GM23338 (cell line): ENCODE results near the gene UBXN10.

Source experiments
- CTCF ChIP-seq, 2 experiments: fragments of 200-600 bp in 1 of 2; sonication (generic) in 1 of 2; conservative IDR thresholded peaks; 2 replicates each; pipeline versions ENCODE4 v1.5.1 to v1.6.1; 2016 to 2017; ENCODE audit warnings: antibody characterized with exemption in 2 of 2, low read depth in 2 of 2, mild to moderate bottlenecking in 2 of 2, moderate library complexity in 1 of 2
- EZH2 ChIP-seq: fragments of 200-600 bp; sonication (generic); IDR thresholded peaks from one replicate; pipeline ENCODE4 v1.8.0; 2017; ENCODE audit warnings: antibody characterized with exemption, mild to moderate bottlenecking, low read depth; ENCODE audit not compliant: unreplicated experiment
- EZH2phosphoT487 ChIP-seq: fragments of 200-600 bp; sonication (generic); IDR thresholded peaks from one replicate; pipeline ENCODE4 v1.8.1; 2018; ENCODE audit warnings: antibody characterized with exemption; ENCODE audit not compliant: unreplicated experiment
- JUNB ChIP-seq: IDR thresholded peaks from one replicate; pipeline ENCODE4 v1.6.1; 2016; ENCODE audit warnings: antibody characterized with exemption; ENCODE audit not compliant: unreplicated experiment
- POLR2AphosphoS5 ChIP-seq: IDR thresholded peaks from 2 replicates; pipeline ENCODE4 v1.6.1; 2016; ENCODE audit warnings: antibody characterized with exemption, low read depth
- REST ChIP-seq: IDR thresholded peaks from one replicate; pipeline ENCODE4 v1.6.1; 2018; ENCODE audit warnings: antibody characterized with exemption; ENCODE audit not compliant: unreplicated experiment
- ZNF331 ChIP-seq: fragments of 250-450 bp; sonication (Bioruptor Pico); IDR thresholded peaks from 2 replicates; pipeline ENCODE4 v1.5.0; 2020; ENCODE audit warnings: low read depth, mild to moderate bottlenecking, moderate library complexity

- TF ChIP-seq EZH2 (no peak), ZNF331 (no peak), CTCF (conservative IDR thresholded peaks at IDR 0.05; ENCODE audit: low read depth in 2 of 2) (no peak), POLR2AphosphoS5 (no peak), EZH2phosphoT487 (no peak), REST (no peak), JUNB (no peak)
These were observed 25.6 kb downstream of the UBXN10 start for GRCh38 chr1:20211511-20211931.
